HCT116 (cell line): ENCODE data around the gene SLIT1. TPM values are rescaled to one million over a fixed set of nuclear protein-coding genes. Genes with fewer than 3 reads are reported as not detected.

Experiments
- ATAC-seq: fragments of 200-7000 bp; cut with Tn5 transposase; 2 replicates; pipeline ENCODE4 v1.9.1; 2020; ENCODE audit warnings: mild to moderate bottlenecking, moderate library complexity
- BruUV-seq: library from RNA; stranded (reverse); fragments of 400-500 nt; replicated peaks from 2 replicates; lab custom pipeline; 2021; lab: Mats Ljungman, UMichigan
- CTCF ChIA-PET: fragments of 300-600 bp; sonication (Branson Sonifier 250); formaldehyde crosslinking; loops from one replicate; lab custom pipeline; 2021; ENCODE audit warnings: antibody characterized with exemption; lab: Charles Lee
- POLR2A ChIA-PET: fragments of 300-600, 350-600 bp; sonication (Branson Sonifier 250); formaldehyde crosslinking; loops from one replicate; lab custom pipeline; 2021; ENCODE audit warnings: antibody characterized with exemption; lab: Charles Lee
- RAD21 ChIA-PET, 2 experiments: fragments of 300-600 bp; sonication (Branson Sonifier 250); formaldehyde crosslinking; loops; one replicate each; lab custom pipeline; 2023; ENCODE audit warnings: low total read pairs in 2 of 2; ENCODE audit not compliant: uncharacterized antibody in 2 of 2, unreplicated experiment in 2 of 2, low non-redundant PET in 1 of 2; lab: Charles Lee
- DNase-seq: peaks from one replicate; pipeline ENCODE4 v3.0.0-alpha.2; 2010; ENCODE audit warnings: low read depth, low spot score
- H2AFZ ChIP-seq: fragments of 200-600 bp; shearing (Covaris generic), sonication (generic); 2 replicates; pipeline ENCODE4 v1.6.1; 2017; ENCODE audit warnings: low read depth, mixed run types, mixed read lengths, antibody characterized with exemption, low read length; ENCODE audit not compliant: poor library complexity, severe bottlenecking
- H3K27ac ChIP-seq: 2 replicates; pipeline ENCODE4 v1.5.1; 2012; ENCODE audit warnings: low read depth, low read length
- H3K27me3 ChIP-seq: fragments of 200-600 bp; sonication (generic); 2 replicates; pipeline ENCODE4 v1.6.1; 2016; ENCODE audit warnings: mixed run types, low read length, mixed read lengths; ENCODE audit not compliant: insufficient read depth
- H3K36me3 ChIP-seq, 2 experiments: fragments of 200-500 bp in 1 of 2; fragments of 200-600 bp in 1 of 2; sonication (Bioruptor generic) in 1 of 2; sonication (generic) in 1 of 2; 2 replicates each; pipeline versions ENCODE4 v1.5.1 to v1.6.1; 2014 to 2016; ENCODE audit warnings: low read length in 2 of 2, inconsistent platforms in 1 of 2, mixed read lengths in 1 of 2, mixed run types in 1 of 2; ENCODE audit not compliant: insufficient read depth in 2 of 2, control insufficient read depth in 1 of 2
- H3K4me1 ChIP-seq, 2 experiments: fragments of 200-600 bp in 1 of 2; sonication (generic) in 1 of 2; 2 replicates each; pipeline versions ENCODE4 v1.5.1 to v1.6.1; 2012 to 2017; ENCODE audit warnings: low read length in 2 of 2, inconsistent platforms in 1 of 2, mild to moderate bottlenecking in 1 of 2, mixed read lengths in 1 of 2, mixed run types in 1 of 2, moderate library complexity in 1 of 2; ENCODE audit not compliant: insufficient read depth in 2 of 2, control insufficient read depth in 1 of 2
- H3K4me2 ChIP-seq: fragments of 200-600 bp; sonication (generic); 2 replicates; pipeline ENCODE4 v1.6.1; 2017; ENCODE audit warnings: mixed run types, low read length, mixed read lengths
- H3K4me3 ChIP-seq, 2 experiments: fragments of 200-600 bp in 1 of 2; sonication (generic) in 1 of 2; replicated peaks in 1 of 2; 2 replicates each; pipeline ENCODE4 v1.5.1; 2011 to 2016; ENCODE audit warnings: low read length in 2 of 2, control low read depth in 1 of 2, low read depth in 1 of 2, mild to moderate bottlenecking in 1 of 2, mixed read lengths in 1 of 2, mixed run types in 1 of 2
- H3K79me2 ChIP-seq: fragments of 200-600 bp; sonication (generic); 2 replicates; pipeline ENCODE4 v1.6.1; 2017; ENCODE audit warnings: mild to moderate bottlenecking, mixed run types, low read length, moderate library complexity, mixed read lengths; ENCODE audit not compliant: insufficient read depth
- H3K9ac ChIP-seq: fragments of 200-600 bp; sonication (generic); 2 replicates; pipeline ENCODE4 v1.6.1; 2016; ENCODE audit warnings: low read length, mixed read lengths
- H3K9me2 ChIP-seq: fragments of 200-600 bp; sonication (generic), shearing (Covaris generic); 2 replicates; pipeline ENCODE4 v1.6.1; 2017; ENCODE audit warnings: mixed run types, mild to moderate bottlenecking, moderate library complexity; ENCODE audit not compliant: insufficient read depth
- H3K9me3 ChIP-seq, 2 experiments: fragments of 200-500 bp in 1 of 2; fragments of 200-600 bp in 1 of 2; sonication (Bioruptor generic) in 1 of 2; sonication (generic) in 1 of 2; 2 replicates each; pipeline ENCODE4 v1.6.1; 2014 to 2017; ENCODE audit warnings: low read length in 2 of 2, mixed read lengths in 2 of 2, inconsistent platforms in 1 of 2, low read depth in 1 of 2, mild to moderate bottlenecking in 1 of 2, mixed run types in 1 of 2, moderate library complexity in 1 of 2; ENCODE audit not compliant: control insufficient read depth in 1 of 2, insufficient read depth in 1 of 2
- H4K20me1 ChIP-seq: fragments of 200-600 bp; sonication (generic), shearing (Covaris generic); 2 replicates; pipeline ENCODE4 v1.6.1; 2017; ENCODE audit warnings: mixed run types, mild to moderate bottlenecking, moderate library complexity; ENCODE audit not compliant: insufficient read depth
- CBX3 ChIP-seq: IDR thresholded peaks from 2 replicates; pipeline ENCODE4 v1.6.1; 2012; ENCODE audit warnings: low read depth
- CEBPB ChIP-seq: IDR thresholded peaks from 2 replicates; pipeline ENCODE4 v1.6.1; 2012; ENCODE audit warnings: low read depth
- CTCF ChIP-seq, 3 experiments: fragments of 200-600 bp in 1 of 3; sonication (generic) in 1 of 3; IDR thresholded peaks in 2 of 3; conservative IDR thresholded peaks in 1 of 3; 2 replicates each; pipeline ENCODE4 v1.5.1; 2012 to 2017; ENCODE audit warnings: low read depth in 2 of 3, low read length in 2 of 3, antibody characterized with exemption in 1 of 3, borderline replicate concordance in 1 of 3, control low read depth in 1 of 3, mild to moderate bottlenecking in 1 of 3, mixed read lengths in 1 of 3, mixed run types in 1 of 3, moderate library complexity in 1 of 3; ENCODE audit not compliant: insufficient read depth in 1 of 3
- ELF1 ChIP-seq: IDR thresholded peaks from 2 replicates; pipeline ENCODE4 v1.6.1; 2012; ENCODE audit warnings: low read depth, borderline replicate concordance
- EZH2 ChIP-seq: fragments of 200-600 bp; sonication (generic); IDR thresholded peaks from 2 replicates; pipeline ENCODE4 v1.6.1; 2017; ENCODE audit warnings: antibody characterized with exemption, mixed run types
- JUND ChIP-seq: IDR thresholded peaks from 2 replicates; pipeline ENCODE4 v1.6.1; 2012
- SIN3A ChIP-seq: IDR thresholded peaks from 2 replicates; pipeline ENCODE4 v1.6.1; 2012; ENCODE audit warnings: low read depth
- ZBTB33 ChIP-seq: IDR thresholded peaks from 2 replicates; pipeline ENCODE4 v1.6.1; 2011; ENCODE audit warnings: mild to moderate bottlenecking, low read length, moderate library complexity; ENCODE audit not compliant: insufficient replicate concordance; ENCODE audit errors: extremely low read depth
- ZFX ChIP-seq: fragments of 450-650 bp; IDR thresholded peaks from 2 replicates; pipeline ENCODE4 v1.6.1; 2017
- intact Hi-C: fragments of 100-400 bp; cut with micrococcal nuclease; formaldehyde crosslinking; loops from 2 replicates; pipeline ENCODE4 v1.10.0; 2022
- total RNA-seq: library from RNA; stranded (reverse); gene quantifications from one replicate; pipeline ENCODE4 v1.2.1, GENCODE V29; 2021; ENCODE audit not compliant: unreplicated experiment

SLIT1 gene
- total RNA-seq, 1 experiment from 2014 or later: 0.42 TPM

DNA sequence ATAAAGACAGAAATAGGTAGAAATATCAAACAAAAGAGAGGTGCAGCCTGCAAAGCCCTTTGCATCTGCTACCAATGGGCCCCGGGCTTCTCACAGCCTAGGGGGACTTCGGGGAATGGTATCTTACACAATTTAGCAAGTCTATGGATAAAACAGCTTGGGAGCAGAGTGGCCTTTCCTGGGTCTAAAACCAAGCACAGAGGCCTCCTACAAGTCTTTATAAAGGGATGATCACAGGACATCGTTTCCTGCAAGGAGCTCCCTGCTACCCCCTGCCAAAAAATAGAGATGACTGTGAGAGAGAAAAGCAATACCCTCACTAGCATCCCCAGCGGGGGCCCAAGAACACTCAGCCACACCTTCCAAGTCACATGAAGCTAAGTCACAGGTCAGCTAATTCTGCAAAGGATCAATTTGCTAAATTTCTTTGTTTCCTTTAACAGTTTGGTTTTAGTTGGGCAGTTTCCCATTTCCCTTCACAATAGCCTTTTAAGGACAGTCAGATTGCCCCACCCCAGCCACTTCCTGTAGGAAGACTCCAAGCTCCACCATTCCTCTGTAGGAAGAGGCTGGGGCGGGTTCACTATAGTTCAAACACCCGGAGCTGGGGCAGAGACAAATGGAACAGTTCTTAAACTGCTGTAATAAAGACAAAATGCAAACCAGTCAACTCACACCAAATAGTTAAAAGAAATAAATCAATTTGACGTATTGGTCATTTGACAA is 105.5 kb downstream of the SLIT1 start:
- Histone ChIP-seq H2AFZ (no peak overlapping the region), H3K4me1 (no peaks in the 10 kb centered on the region), H3K9ac (no peak overlapping the region), H3K4me2 (no peak overlapping the region), H3K27me3 (peaks cover 49% of the 10 kb centered on the region), H3K36me3 (no peaks in the 10 kb centered on the region), H4K20me1 (no peaks in the 10 kb centered on the region), H3K27ac (no peak overlapping the region), H3K9me3 (no peaks in the 10 kb centered on the region), H3K79me2 (no peaks in the 10 kb centered on the region), H3K4me3 (no peak overlapping the region), H3K9me2 (no peaks in the 10 kb centered on the region)
- ChIA-PET POLR2A (no interaction called here), CTCF (interaction anchor here (2.3 kb wide), 1 partner anchor 40 kb away, joined by 7 read pairs; no protein-coding TSS in a partner anchor), RAD21 (no interaction called here)
- ATAC-seq (no peak), DNase-seq (no peak)
- TF ChIP-seq ZBTB33 (no peak), JUND (no peak), CEBPB (no peak), ZFX (no peak), CTCF (IDR thresholded peaks at IDR 0.05 in 2 of 3, conservative IDR thresholded peaks at IDR 0.05 in 1 of 3; ENCODE audit: borderline replicate concordance in 1 of 3, insufficient read depth in 1 of 3, low read depth in 2 of 3, low read length in 2 of 3) (no peak), SIN3A (no peak), ELF1 (no peak), CBX3 (no peak), EZH2 (no peak)
- intact Hi-C loops: loop anchor here (2.0 kb wide), 1 partner anchor 131 kb away; no protein-coding TSS in a partner anchor
- no TSS peak for BruUV-seq
